ENCODE measurements around the gene SCN2B. TPM values are rescaled to one million over a fixed set of nuclear protein-coding genes. Genes with fewer than 3 reads are reported as not detected.
"Not testable (repeated sequence)": the region's sequence is repeated elsewhere in the genome, so short reads cannot be mapped to it uniquely, and the experiment has no call there.

Gene SCN2B
- total and polyA plus RNA-seq, 2 donors, result 0.73 to 1.6 TPM

DNA sequence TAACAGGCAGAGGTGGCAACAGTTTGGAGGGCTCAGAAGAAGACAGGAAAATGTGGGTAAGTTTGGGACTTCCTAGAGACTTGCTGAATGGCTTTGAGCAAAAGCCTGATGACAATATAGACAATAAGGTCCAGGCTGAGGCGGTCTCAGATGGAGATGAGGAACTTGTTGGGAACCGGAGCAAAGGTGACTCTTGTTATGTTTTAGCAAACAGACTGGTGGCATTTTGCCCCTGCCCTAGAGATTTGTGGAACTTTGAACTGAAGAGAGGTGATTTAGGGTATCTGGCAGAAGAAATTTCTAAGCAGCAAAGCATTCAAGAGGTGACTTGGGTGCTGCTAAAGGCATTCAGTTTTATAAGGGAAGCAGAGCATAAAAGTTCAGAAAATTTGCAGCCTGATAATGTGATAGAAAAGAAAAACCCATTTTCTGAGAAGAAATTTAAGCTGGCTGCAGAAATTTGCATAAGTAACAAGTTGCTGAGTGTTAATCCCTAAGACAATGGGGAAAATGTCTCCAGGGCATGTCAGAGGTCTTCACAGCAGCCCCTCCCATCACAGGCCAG, 14.6 kb upstream of the SCN2B start:
- not testable (repeated sequence) for H3K27me3 ChIP-seq (ENCODE audit: control insufficient read depth in 2 of 2, insufficient read depth in 1 of 2, low read length in 1 of 2); H3K27ac ChIP-seq (ENCODE audit: low read depth in 1 of 2, low read length in 1 of 2); H3K4me1 ChIP-seq (ENCODE audit: control insufficient read depth in 2 of 2, insufficient read depth in 2 of 2, low read length in 2 of 2); H3K9me3 ChIP-seq (ENCODE audit: control insufficient read depth in 2 of 2, insufficient read depth in 1 of 2, low read length in 1 of 2); DNase-seq (ENCODE audit: low read depth in 6 of 9, low spot score in 9 of 9); H3K4me3 ChIP-seq (ENCODE audit: low read length in 2 of 2)
- H3K36me3 ChIP-seq (ENCODE audit: control insufficient read depth in 2 of 2, insufficient read depth in 2 of 2, low read length in 1 of 2), result peaks cover 5 to 11% of the 10 kb centered on the region in 2 donors
- 75% methylated on average over 2 of the region's 2 CpGs for WGBS

DNA sequence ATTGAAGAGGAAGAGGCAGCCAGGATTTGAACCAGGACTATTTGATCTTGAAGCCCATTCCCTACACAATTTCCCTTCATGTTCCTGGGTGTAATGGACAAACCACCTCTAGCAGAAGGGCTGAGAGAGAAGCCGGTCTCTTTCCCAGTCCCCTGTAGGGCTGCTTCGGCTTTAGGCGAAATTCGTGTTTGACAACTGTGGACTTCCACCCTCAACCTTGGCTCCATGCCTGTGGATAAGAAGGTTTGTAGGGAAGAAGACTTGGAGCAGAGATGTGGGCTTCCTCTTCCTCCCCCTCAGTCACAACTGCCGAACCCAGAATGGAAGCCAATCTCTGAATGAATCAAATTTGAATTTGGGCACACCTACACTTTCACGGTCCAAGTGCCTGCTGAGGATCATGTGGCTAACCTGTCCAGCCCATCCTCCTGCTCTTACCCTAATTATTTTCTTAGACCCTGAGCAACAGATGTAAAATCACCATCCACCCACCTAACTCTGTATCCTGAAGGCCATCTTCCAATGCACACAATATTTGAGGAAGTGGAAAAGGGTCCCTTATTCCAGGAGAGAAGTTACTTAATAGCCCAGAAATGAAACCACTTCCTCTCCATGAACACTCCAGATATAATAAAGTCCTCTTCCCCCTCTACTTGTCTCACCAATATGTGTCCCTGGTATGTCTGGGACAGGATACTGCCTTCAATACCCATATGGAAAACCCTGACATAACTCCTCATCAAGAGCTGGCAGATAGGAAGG, 10.1 kb upstream of the SCN2B start:
- H3K27ac ChIP-seq (ENCODE audit: low read depth in 1 of 2, low read length in 1 of 2), result no peak overlapping the region
- no peaks in the 10 kb centered on the region for H3K36me3 ChIP-seq (ENCODE audit: control insufficient read depth in 2 of 2, insufficient read depth in 2 of 2, low read length in 1 of 2)
- H3K9me3 ChIP-seq (ENCODE audit: control insufficient read depth in 2 of 2, insufficient read depth in 1 of 2, low read length in 1 of 2), result no peaks in the 10 kb centered on the region
- no peak overlapping the region for H3K4me3 ChIP-seq (ENCODE audit: low read length in 2 of 2)
- peaks cover 0 to 4% of the 10 kb centered on the region in 2 donors for H3K27me3 ChIP-seq (ENCODE audit: control insufficient read depth in 2 of 2, insufficient read depth in 1 of 2, low read length in 1 of 2)
- H3K4me1 ChIP-seq (ENCODE audit: control insufficient read depth in 2 of 2, insufficient read depth in 2 of 2, low read length in 2 of 2), result no peaks in the 10 kb centered on the region
- DNase-seq (ENCODE audit: low read depth in 6 of 9, low spot score in 9 of 9), result no peak
- WGBS, result 88% methylated on average over 6 of the region's 6 CpGs

DNA sequence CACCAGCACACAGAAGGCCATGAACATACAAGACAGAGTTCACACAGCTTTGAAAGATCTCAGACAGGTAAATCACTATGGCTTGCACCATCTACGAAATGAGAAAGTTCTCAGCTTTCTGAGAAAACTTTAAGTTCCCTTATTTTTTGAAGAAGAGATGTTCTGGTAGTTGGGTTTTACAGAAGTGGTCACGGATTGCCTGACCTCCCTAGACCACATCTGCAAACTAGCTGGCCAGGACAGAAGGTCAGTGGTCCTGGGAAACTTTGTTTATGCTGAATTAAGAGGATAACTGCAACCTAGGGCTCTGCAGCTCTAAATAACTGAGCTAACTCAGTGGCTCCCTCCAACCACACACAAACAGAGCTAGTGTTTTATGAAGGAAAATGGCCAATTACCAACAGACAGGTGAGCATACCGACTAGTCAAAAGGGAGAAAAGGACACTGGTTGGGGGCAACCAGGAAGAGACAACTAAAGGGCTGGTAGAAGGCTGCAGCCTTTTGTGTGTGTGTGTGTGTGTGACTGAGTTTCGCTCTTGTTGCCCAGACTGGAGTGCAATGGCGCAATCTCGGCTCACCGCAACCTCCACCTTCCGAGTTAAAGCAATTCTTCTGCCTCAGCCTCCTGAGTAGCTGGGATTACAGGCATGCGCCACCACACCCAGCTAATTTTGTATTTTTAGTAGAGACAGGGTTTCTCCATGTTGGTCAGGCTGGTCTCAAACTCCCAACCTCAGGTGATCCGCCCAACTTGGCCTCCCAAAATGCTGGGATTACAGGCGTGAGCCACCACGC, 8.5 kb upstream of the SCN2B start:
- no peaks in the 10 kb centered on the region for H3K36me3 ChIP-seq (ENCODE audit: control insufficient read depth in 2 of 2, insufficient read depth in 2 of 2, low read length in 1 of 2)
- no peak overlapping the region for H3K27ac ChIP-seq (ENCODE audit: low read depth in 1 of 2, low read length in 1 of 2)
- H3K4me1 ChIP-seq (ENCODE audit: control insufficient read depth in 2 of 2, insufficient read depth in 2 of 2, low read length in 2 of 2), result peaks cover 5 to 9% of the 10 kb centered on the region in 2 donors
- no peak overlapping the region for H3K4me3 ChIP-seq (ENCODE audit: low read length in 2 of 2)
- DNase-seq (ENCODE audit: low read depth in 6 of 9, low spot score in 9 of 9), result no peak
- peaks cover 0 to 4% of the 10 kb centered on the region in 2 donors for H3K27me3 ChIP-seq (ENCODE audit: control insufficient read depth in 2 of 2, insufficient read depth in 1 of 2, low read length in 1 of 2)
- WGBS, result 97% methylated on average over 12 of the region's 12 CpGs
- no peaks in the 10 kb centered on the region for H3K9me3 ChIP-seq (ENCODE audit: control insufficient read depth in 2 of 2, insufficient read depth in 1 of 2, low read length in 1 of 2)

DNA sequence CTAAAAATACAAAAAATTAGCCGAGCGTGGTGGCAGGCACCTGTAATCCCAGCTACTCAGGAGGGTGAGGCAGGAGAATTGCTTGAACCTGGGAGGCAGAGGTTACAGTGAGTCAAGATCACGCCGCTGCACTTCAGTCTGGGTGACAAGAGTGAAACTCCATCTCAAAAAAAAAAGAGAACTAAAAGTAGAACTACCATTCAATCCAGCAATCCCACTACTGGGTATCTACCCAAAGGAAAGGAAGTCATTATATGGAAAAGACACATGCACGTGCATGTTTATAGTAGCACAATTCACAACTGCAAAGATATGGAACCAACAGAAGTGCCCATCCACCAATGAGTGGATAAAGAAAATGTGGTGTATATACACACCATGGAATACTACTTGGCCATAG, 7.3 kb upstream of the SCN2B start:
- H3K27ac ChIP-seq (ENCODE audit: low read depth in 1 of 2, low read length in 1 of 2); H3K36me3 ChIP-seq (ENCODE audit: control insufficient read depth in 2 of 2, insufficient read depth in 2 of 2, low read length in 1 of 2); DNase-seq (ENCODE audit: low read depth in 6 of 9, low spot score in 9 of 9); H3K4me3 ChIP-seq (ENCODE audit: low read length in 2 of 2); H3K27me3 ChIP-seq (ENCODE audit: control insufficient read depth in 2 of 2, insufficient read depth in 1 of 2, low read length in 1 of 2); H3K9me3 ChIP-seq (ENCODE audit: control insufficient read depth in 2 of 2, insufficient read depth in 1 of 2, low read length in 1 of 2): not testable (repeated sequence)
- WGBS, result 97% methylated on average over 5 of the region's 5 CpGs
- H3K4me1 ChIP-seq (ENCODE audit: control insufficient read depth in 2 of 2, insufficient read depth in 2 of 2, low read length in 2 of 2), result peaks cover 5 to 13% of the 10 kb centered on the region in 2 donors

DNA sequence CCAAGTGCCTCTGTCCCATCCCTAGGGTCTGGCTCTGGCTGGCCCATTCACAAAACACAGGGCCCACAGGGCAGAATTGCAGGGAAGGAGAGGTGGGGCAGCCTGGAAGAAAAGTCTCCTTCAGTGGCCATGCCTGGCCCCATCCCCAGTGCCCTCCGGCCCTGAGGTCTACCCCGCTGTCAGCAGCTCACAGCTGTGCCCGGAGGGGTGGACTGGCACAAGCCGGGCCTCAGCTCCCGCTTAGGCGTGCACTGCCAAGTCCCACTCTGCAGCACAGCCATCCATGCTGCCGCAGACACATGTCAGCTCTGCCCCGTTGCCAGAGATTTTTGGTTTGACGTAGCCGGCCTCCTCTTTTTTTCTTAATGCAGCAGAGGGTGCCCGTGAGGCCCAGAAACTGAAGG, 3.9 kb upstream of the SCN2B start:
- Histone ChIP-seq H3K4me1 (ENCODE audit: control insufficient read depth in 2 of 2, insufficient read depth in 2 of 2, low read length in 2 of 2) (peaks cover 5 to 27% of the 10 kb centered on the region in 2 donors), H3K4me3 (ENCODE audit: low read length in 2 of 2) (no peak overlapping the region), H3K36me3 (ENCODE audit: control insufficient read depth in 2 of 2, insufficient read depth in 2 of 2, low read length in 1 of 2) (no peaks in the 10 kb centered on the region), H3K9me3 (ENCODE audit: control insufficient read depth in 2 of 2, insufficient read depth in 1 of 2, low read length in 1 of 2) (no peaks in the 10 kb centered on the region), H3K27ac (ENCODE audit: low read depth in 1 of 2, low read length in 1 of 2) (peak overlapping the region in 1 of 2 donors; percentile 12), H3K27me3 (ENCODE audit: control insufficient read depth in 2 of 2, insufficient read depth in 1 of 2, low read length in 1 of 2) (no peaks in the 10 kb centered on the region)
- peak in 7 of 9 donors; percentile 40 to 88 (median 56) for DNase-seq (ENCODE audit: low read depth in 6 of 9, low spot score in 9 of 9)
- WGBS, result 21% methylated on average over 11 of the region's 11 CpGs

DNA sequence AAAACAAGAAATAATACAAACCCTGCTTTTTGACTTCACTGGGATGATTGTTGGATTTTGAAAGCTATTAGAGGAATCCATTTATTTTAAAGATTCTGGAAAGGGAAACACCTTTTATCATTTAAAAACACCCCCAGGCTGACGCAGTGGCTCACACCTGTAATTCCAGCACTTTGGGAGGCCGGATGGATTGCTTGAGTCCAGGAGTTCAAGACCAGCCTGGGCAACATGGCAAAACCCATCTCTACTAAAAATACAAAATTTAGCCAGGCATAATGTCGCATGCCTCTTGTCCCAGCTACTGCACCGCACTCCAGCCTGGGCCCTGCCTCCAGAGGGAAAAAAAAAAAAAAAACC, 317 bp upstream of the SCN2B start:
- DNase-seq (ENCODE audit: low read depth in 6 of 9, low spot score in 9 of 9), result no peak
- no peak overlapping the region for H3K4me3 ChIP-seq (ENCODE audit: low read length in 2 of 2)
- H3K27ac ChIP-seq (ENCODE audit: low read depth in 1 of 2, low read length in 1 of 2), result no peak overlapping the region
- WGBS, result 98% methylated on average over 4 of the region's 4 CpGs
- no peaks in the 10 kb centered on the region for H3K9me3 ChIP-seq (ENCODE audit: control insufficient read depth in 2 of 2, insufficient read depth in 1 of 2, low read length in 1 of 2)
- no peaks in the 10 kb centered on the region for H3K36me3 ChIP-seq (ENCODE audit: control insufficient read depth in 2 of 2, insufficient read depth in 2 of 2, low read length in 1 of 2)
- H3K27me3 ChIP-seq (ENCODE audit: control insufficient read depth in 2 of 2, insufficient read depth in 1 of 2, low read length in 1 of 2), result no peaks in the 10 kb centered on the region
- H3K4me1 ChIP-seq (ENCODE audit: control insufficient read depth in 2 of 2, insufficient read depth in 2 of 2, low read length in 2 of 2), result peaks cover 6 to 29% of the 10 kb centered on the region in 2 donors

DNA sequence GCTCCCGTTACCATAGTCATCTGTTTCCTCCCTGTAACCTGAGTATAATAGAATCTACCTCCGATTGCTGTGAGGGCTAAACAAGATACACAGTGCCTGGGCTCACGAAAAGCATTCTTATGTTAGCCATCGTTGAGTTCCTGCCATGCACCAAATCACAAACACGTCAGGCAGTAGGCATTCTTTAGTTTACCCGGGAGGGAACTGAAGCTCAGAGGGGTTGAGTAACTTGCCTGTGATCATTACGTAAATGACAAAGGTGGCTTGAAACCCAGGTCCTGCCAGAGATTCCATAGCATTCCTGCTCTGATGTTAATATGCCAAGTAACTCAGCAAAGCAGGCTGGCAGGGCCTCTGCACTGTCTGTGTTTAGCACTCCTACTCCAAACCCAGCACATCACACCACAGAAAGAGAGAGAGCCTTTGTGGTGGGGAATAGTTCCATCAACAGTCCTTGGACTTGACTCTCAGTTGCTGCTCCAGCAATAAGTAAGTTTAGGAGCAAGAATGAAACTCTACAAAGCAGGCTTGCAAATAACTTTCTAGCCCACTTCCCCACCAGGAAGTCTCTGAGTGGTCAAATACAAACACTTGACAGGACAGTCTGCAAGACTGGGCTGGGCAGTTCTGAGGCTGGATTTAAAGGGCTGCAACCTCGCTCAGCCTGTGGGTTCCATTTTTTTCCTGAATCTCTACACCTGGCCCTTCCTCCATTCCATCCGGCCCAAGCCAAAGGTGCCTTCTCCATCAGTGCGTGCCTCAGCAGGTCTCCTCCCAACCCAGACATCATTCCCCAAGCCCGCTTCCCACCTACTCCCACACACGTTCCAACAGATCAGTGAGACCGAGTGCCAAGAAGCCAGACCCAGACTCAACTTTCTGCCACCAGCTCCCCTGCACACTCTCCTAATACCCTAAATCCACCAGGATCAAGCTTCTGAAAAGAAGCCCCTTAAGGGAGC, 1.1 kb downstream of the SCN2B start:
- Histone ChIP-seq H3K4me1 (ENCODE audit: control insufficient read depth in 2 of 2, insufficient read depth in 2 of 2, low read length in 2 of 2) (peaks cover 8 to 29% of the 10 kb centered on the region in 2 donors), H3K27me3 (ENCODE audit: control insufficient read depth in 2 of 2, insufficient read depth in 1 of 2, low read length in 1 of 2) (peaks cover 0 to 13% of the 10 kb centered on the region in 2 donors), H3K4me3 (ENCODE audit: low read length in 2 of 2) (no peak overlapping the region), H3K27ac (ENCODE audit: low read depth in 1 of 2, low read length in 1 of 2) (peak overlapping the region in 1 of 2 donors; percentile 33), H3K36me3 (ENCODE audit: control insufficient read depth in 2 of 2, insufficient read depth in 2 of 2, low read length in 1 of 2) (no peaks in the 10 kb centered on the region), H3K9me3 (ENCODE audit: control insufficient read depth in 2 of 2, insufficient read depth in 1 of 2, low read length in 1 of 2) (no peaks in the 10 kb centered on the region)
- DNase-seq (ENCODE audit: low read depth in 6 of 9, low spot score in 9 of 9), result no peak
- 90% methylated on average over 13 of the region's 13 CpGs for WGBS

DNA sequence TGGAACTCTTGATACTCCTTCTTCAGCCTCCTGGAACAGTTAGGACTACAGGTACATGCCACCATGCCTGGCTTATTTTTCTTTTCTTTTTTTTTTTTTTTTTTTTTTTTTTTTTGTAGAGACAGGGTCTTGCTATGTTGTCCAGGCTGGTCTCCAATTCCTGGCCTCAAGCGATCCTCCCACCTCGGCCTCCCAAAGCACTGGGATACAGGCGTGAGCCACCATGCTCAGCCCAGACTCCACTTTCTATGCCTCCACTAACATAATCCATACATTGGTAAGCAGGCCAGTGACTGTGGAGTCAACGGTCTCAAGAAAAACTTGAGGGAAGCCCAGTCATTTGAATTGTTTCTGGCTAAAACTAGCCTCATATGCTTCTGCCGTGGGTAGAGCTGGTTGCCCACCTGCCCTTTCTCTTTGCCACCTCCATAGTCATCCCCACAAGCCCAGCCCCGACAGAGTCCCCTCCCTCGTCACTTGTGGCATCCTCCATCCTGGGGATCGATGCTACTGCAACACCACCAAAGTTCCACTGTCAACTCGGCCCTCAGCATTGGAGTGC, 2.4 kb downstream of the SCN2B start:
- H3K36me3 ChIP-seq (ENCODE audit: control insufficient read depth in 2 of 2, insufficient read depth in 2 of 2, low read length in 1 of 2), result no peaks in the 10 kb centered on the region
- H3K4me3 ChIP-seq (ENCODE audit: low read length in 2 of 2), result no peak overlapping the region
- no peak overlapping the region for H3K27ac ChIP-seq (ENCODE audit: low read depth in 1 of 2, low read length in 1 of 2)
- H3K4me1 ChIP-seq (ENCODE audit: control insufficient read depth in 2 of 2, insufficient read depth in 2 of 2, low read length in 2 of 2), result peaks cover 5 to 22% of the 10 kb centered on the region in 2 donors
- H3K9me3 ChIP-seq (ENCODE audit: control insufficient read depth in 2 of 2, insufficient read depth in 1 of 2, low read length in 1 of 2), result no peaks in the 10 kb centered on the region
- WGBS, result 97% methylated on average over 9 of the region's 9 CpGs
- no peak for DNase-seq (ENCODE audit: low read depth in 6 of 9, low spot score in 9 of 9)
- H3K27me3 ChIP-seq (ENCODE audit: control insufficient read depth in 2 of 2, insufficient read depth in 1 of 2, low read length in 1 of 2), result peaks cover 0 to 23% of the 10 kb centered on the region in 2 donors
